Gastroesophageal sphincter (tissue), 4 donors: ENCODE results near the gene ISG15. TPM values are rescaled to one million over a fixed set of nuclear protein-coding genes. Genes with fewer than 3 reads are reported as not detected.

Experiments
- ATAC-seq: fragments of 150-250 bp; one replicate; pipeline ENCODE4 v1.9.1; 2016; ENCODE audit warnings: mild to moderate bottlenecking, moderate library complexity
- H3K27ac ChIP-seq, 4 donors: fragments of 200-600 bp; sonication (generic) in 3 of 4; 1 replicate in 3 of 4; 2 replicates in 1 of 4; pipeline ENCODE4 v1.5.1; 2016 to 2019
- H3K27me3 ChIP-seq: fragments of 200-600 bp; sonication (generic); one replicate; pipeline ENCODE4 v1.5.1; 2019
- H3K36me3 ChIP-seq, 2 donors: fragments of 200-600 bp; sonication (generic); one replicate each; pipeline ENCODE4 v1.5.1; 2019; ENCODE audit warnings: control low read depth in 1 of 2
- H3K4me1 ChIP-seq, 3 donors: fragments of 200-600 bp; sonication (generic); 1 replicate in 2 of 3; 2 replicates in 1 of 3; pipeline ENCODE4 v1.5.1; 2016 to 2019; ENCODE audit warnings: control low read depth in 2 of 3
- H3K4me3 ChIP-seq, 2 donors: fragments of 200-600 bp; sonication (generic); one replicate each; pipeline ENCODE4 v1.5.1; 2019; ENCODE audit warnings: mild to moderate bottlenecking in 1 of 2, moderate library complexity in 1 of 2
- H3K9me3 ChIP-seq, 3 donors: fragments of 200-600 bp; sonication (generic); one replicate each; pipeline ENCODE4 v1.5.1; 2017 to 2019; ENCODE audit warnings: control low read depth in 2 of 3
- CTCF ChIP-seq, 4 experiments: fragments of 200-600 bp in 2 of 4; fragments of 450-650 bp in 2 of 4; sonication (generic) in 1 of 4; IDR thresholded peaks; one replicate each; pipeline ENCODE4 v1.5.1; 2017 to 2019; ENCODE audit warnings: antibody characterized with exemption in 4 of 4, mild to moderate bottlenecking in 2 of 4, moderate library complexity in 2 of 4
- EP300 ChIP-seq: sonication (generic); formaldehyde crosslinking; IDR thresholded peaks from one replicate; pipeline ENCODE4 v1.6.1; 2017; ENCODE audit warnings: antibody characterized with exemption, mild to moderate bottlenecking
- POLR2A ChIP-seq, 2 donors: fragments of 450-650 bp; IDR thresholded peaks; one replicate each; pipeline ENCODE4 v1.6.1; 2017; ENCODE audit warnings: antibody characterized with exemption in 2 of 2, mild to moderate bottlenecking in 2 of 2, moderate library complexity in 1 of 2
- POLR2AphosphoS5 ChIP-seq: sonication (generic); formaldehyde crosslinking; IDR thresholded peaks from one replicate; pipeline ENCODE4 v1.6.1; 2017; ENCODE audit warnings: antibody characterized with exemption
- WGBS, 2 donors: methylation state at CpG; one replicate each; pipeline ENCODE4 v1.1.5; 2018; ENCODE audit warnings: low coverage in 1 of 2; 5-methylcytosine and 5-hydroxymethylcytosine counted together
- total RNA-seq, 4 donors: library from RNA; depleted of rRNA; stranded (reverse); fragments of >200 nt; gene quantifications; one replicate each; pipeline ENCODE4 v1.1.0, GENCODE V29; 2016

Gene ISG15
- total RNA-seq, 4 donors from 2014 or later = 26.9 to 56.2 (median 45.9) TPM

DNA sequence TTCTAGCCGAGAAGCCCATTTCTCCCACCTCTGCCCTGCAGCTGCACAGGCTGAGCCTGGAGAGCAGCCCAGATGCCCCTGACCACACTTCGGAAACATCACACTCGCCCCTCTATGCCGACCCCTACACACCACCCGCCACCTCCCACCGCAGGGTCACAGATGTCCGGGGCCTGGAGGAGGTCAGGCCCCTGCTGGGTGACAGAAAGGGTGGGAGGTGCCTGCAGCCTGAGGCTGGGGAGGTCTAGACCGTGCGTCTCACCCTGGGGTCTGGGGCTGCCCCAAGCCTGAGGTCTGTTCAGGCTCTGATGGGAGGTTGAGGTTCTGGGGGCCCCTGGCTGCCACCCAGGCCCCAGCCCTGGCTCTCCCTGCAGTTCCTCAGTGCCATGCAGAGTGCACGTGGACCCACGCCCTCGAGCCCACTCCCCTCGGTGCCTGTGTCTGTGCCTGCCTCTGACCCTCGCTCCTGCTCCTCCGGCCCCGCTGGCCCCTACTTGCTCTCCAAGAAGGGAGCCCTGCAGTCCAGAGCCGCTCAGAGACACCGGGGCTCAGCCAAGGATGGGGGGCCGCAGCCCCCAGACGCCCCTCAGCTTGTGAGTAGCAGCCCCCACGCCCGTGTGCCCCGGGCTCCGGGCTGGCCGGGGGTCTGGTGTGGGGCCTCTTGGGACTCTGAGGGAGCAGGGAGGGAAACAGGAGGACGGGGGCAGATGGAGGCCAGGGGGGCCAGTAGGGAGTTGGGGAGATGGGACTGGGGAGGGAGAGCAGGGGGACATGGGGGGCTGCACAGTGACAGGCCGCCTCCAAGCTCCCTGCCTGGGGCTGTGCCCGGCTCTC lies 39.6 kb upstream of the ISG15 start:
- TF ChIP-seq POLR2A (IDR thresholded peaks at IDR 0.05) = no peak
- no peak for TF ChIP-seq POLR2AphosphoS5
- no peak for TF ChIP-seq CTCF (IDR thresholded peaks at IDR 0.05)
- TF ChIP-seq EP300 = no peak
- H3K27me3 ChIP-seq = peaks cover 86% of the 10 kb centered on the region
- no peak overlapping the region for H3K4me3 ChIP-seq
- H3K36me3 ChIP-seq = no peaks in the 10 kb centered on the region
- ATAC-seq = no peak
- no peaks in the 10 kb centered on the region for H3K9me3 ChIP-seq
- H3K4me1 ChIP-seq = peaks cover 0 to 14% (median 5%) of the 10 kb centered on the region in 3 donors
- H3K27ac ChIP-seq = no peak overlapping the region
- WGBS, 2 donors = 70% methylated on average over 2 of the region's 28 CpGs; no CpG with 5 or more reads in 1 of the 2 donors

DNA sequence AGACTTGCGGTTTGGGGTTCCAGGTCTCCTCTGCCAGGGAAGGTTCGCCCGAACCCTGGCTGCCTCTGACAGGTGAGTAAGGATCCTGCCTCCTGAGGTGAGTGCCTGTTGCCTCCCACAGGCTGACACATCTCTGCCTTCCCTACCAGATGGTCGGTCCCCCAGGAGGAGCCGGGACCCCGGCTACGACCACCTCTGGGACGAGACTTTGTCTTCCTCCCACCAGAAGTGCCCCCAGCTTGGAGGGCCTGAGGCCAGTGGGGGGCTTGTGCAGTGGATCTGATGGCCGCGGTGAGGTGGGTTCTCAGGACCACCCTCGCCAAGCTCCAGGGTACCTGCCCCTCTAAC lies 39.0 kb upstream of the ISG15 start:
- Histone ChIP-seq H3K9me3 (no peaks in the 10 kb centered on the region), H3K4me1 (peaks cover 0 to 14% (median 5%) of the 10 kb centered on the region in 3 donors), H3K27me3 (peaks cover 81% of the 10 kb centered on the region), H3K4me3 (no peak overlapping the region), H3K27ac (no peak overlapping the region), H3K36me3 (no peaks in the 10 kb centered on the region)
- TF ChIP-seq CTCF (IDR thresholded peaks at IDR 0.05) (no peak), POLR2AphosphoS5 (no peak), EP300 (no peak), POLR2A (IDR thresholded peaks at IDR 0.05) (no peak)
- whole genome bisulfite sequencing, 2 donors = 60% methylated on average over 1 of the region's 11 CpGs; no CpG with 5 or more reads in 1 of the 2 donors
- ATAC-seq = no peak

- no peaks in the 10 kb centered on the region for H3K9me3 ChIP-seq
- WGBS, 2 donors = 61 to 62% methylated on average over 5 to 13 of the region's 17 CpGs
- H3K27ac ChIP-seq = no peak overlapping the region
- no peak overlapping the region for H3K4me3 ChIP-seq
- ATAC-seq = no peak
- H3K4me1 ChIP-seq = peaks cover 0 to 14% (median 5%) of the 10 kb centered on the region in 3 donors
- no peak for TF ChIP-seq CTCF (IDR thresholded peaks at IDR 0.05)
- no peak for TF ChIP-seq POLR2A (IDR thresholded peaks at IDR 0.05)
- TF ChIP-seq EP300 = no peak
- TF ChIP-seq POLR2AphosphoS5 = no peak
- H3K27me3 ChIP-seq = peaks cover 76% of the 10 kb centered on the region
- no peaks in the 10 kb centered on the region for H3K36me3 ChIP-seq
These were observed 38.5 kb upstream of the ISG15 start for GRCh38 chr1:974687-975328.

- H3K4me3 ChIP-seq = peak overlapping the region in 1 of 2 donors; percentile 44
- H3K27ac ChIP-seq = no peak overlapping the region
- ATAC-seq = no peak
- peaks cover 75% of the 10 kb centered on the region for H3K27me3 ChIP-seq
- 37 to 65% methylated on average over 2 of the region's 9 CpGs for WGBS, 2 donors
- peaks cover 0 to 14% (median 5%) of the 10 kb centered on the region in 3 donors for H3K4me1 ChIP-seq
- H3K9me3 ChIP-seq = no peaks in the 10 kb centered on the region
- no peak for TF ChIP-seq POLR2A (IDR thresholded peaks at IDR 0.05)
- no peak for TF ChIP-seq POLR2AphosphoS5
- no peak for TF ChIP-seq CTCF (IDR thresholded peaks at IDR 0.05)
- no peak for TF ChIP-seq EP300
- H3K36me3 ChIP-seq = no peaks in the 10 kb centered on the region
These were observed 37.9 kb upstream of the ISG15 start for GRCh38 chr1:975365-975764.
